Keratinocyte (primary cell): ENCODE results near the gene PEX5L. TPM values are rescaled to one million over a fixed set of nuclear protein-coding genes. Genes with fewer than 3 reads are reported as not detected.

ENCODE experiments used
- DNase-seq: peaks from one replicate; pipeline ENCODE4 v3.0.0-alpha.2; 2011; ENCODE audit warnings: low read depth, missing footprints, low spot score
- FAIRE-seq: peaks from 2 replicates; lab custom pipeline; 2011; peaks lifted over from hg19 to GRCh38; lab: Jason Lieb, UNC
- H2AFZ ChIP-seq: 2 replicates; pipeline ENCODE4 v1.6.0; 2012; ENCODE audit warnings: low read length, control low read depth, inconsistent platforms; ENCODE audit not compliant: control insufficient read depth
- H3K27ac ChIP-seq: 2 replicates; pipeline ENCODE4 v1.5.1; 2011; ENCODE audit warnings: low read length; ENCODE audit not compliant: control insufficient read depth, insufficient read depth
- H3K27me3 ChIP-seq: 3 replicates; pipeline ENCODE4 v1.6.0; 2011; ENCODE audit warnings: low read length; ENCODE audit not compliant: control insufficient read depth, insufficient read depth; ENCODE audit errors: extremely low read depth
- H3K36me3 ChIP-seq, 2 experiments: 2 replicates in 1 of 2; 3 replicates in 1 of 2; pipeline ENCODE4 v1.5.1; 2011; ENCODE audit warnings: low read length in 2 of 2, mild to moderate bottlenecking in 1 of 2; ENCODE audit not compliant: control insufficient read depth in 2 of 2, insufficient read depth in 2 of 2; ENCODE audit errors: extremely low read depth in 1 of 2
- H3K4me1 ChIP-seq: 3 replicates; pipeline ENCODE4 v1.5.1; 2011; ENCODE audit warnings: low read length; ENCODE audit not compliant: control insufficient read depth, insufficient read depth; ENCODE audit errors: extremely low read depth
- H3K4me2 ChIP-seq: 3 replicates; pipeline ENCODE4 v1.6.0; 2011; ENCODE audit warnings: low read depth, low read length; ENCODE audit not compliant: control insufficient read depth, insufficient read depth; ENCODE audit errors: extremely low read depth
- H3K4me3 ChIP-seq, 3 experiments: fragments of 200-600 bp in 1 of 3; sonication (generic) in 1 of 3; 2 replicates in 2 of 3; 3 replicates in 1 of 3; pipeline ENCODE4 v1.5.1; 2011 to 2016; ENCODE audit warnings: low read length in 3 of 3, mild to moderate bottlenecking in 3 of 3, control low read depth in 2 of 3, inconsistent platforms in 1 of 3, low read depth in 1 of 3, mixed read lengths in 1 of 3, mixed run types in 1 of 3, moderate library complexity in 1 of 3; ENCODE audit not compliant: control insufficient read depth in 2 of 3, insufficient read depth in 2 of 3; ENCODE audit errors: extremely low read depth in 1 of 3
- H3K79me2 ChIP-seq: 2 replicates; pipeline ENCODE4 v1.6.0; 2012; ENCODE audit warnings: low read length; ENCODE audit not compliant: control insufficient read depth, insufficient read depth
- H3K9ac ChIP-seq: 3 replicates; pipeline ENCODE4 v1.6.0; 2011; ENCODE audit warnings: low read length; ENCODE audit not compliant: control insufficient read depth, insufficient read depth; ENCODE audit errors: extremely low read depth
- H3K9me1 ChIP-seq: 3 replicates; pipeline ENCODE4 v1.6.0; 2011; ENCODE audit warnings: low read length; ENCODE audit not compliant: control insufficient read depth, insufficient read depth; ENCODE audit errors: extremely low read depth
- H3K9me3 ChIP-seq: 2 replicates; pipeline ENCODE4 v1.5.1; 2012; ENCODE audit warnings: low read depth, low read length; ENCODE audit not compliant: control insufficient read depth
- H4K20me1 ChIP-seq: 3 replicates; pipeline ENCODE4 v1.6.0; 2011; ENCODE audit warnings: low read length; ENCODE audit not compliant: control insufficient read depth, insufficient read depth; ENCODE audit errors: extremely low read depth
- CTCF ChIP-seq, 3 experiments: IDR thresholded peaks in 1 of 3; conservative IDR thresholded peaks in 1 of 3; optimal IDR thresholded peaks in 1 of 3; 2 replicates in 2 of 3; 3 replicates in 1 of 3; pipeline versions ENCODE3 to v1.5.1; 2011; ENCODE audit warnings: low read length in 3 of 3, mild to moderate bottlenecking in 3 of 3, moderate library complexity in 2 of 3, control low read depth in 1 of 3, inconsistent platforms in 1 of 3; ENCODE audit not compliant: insufficient read depth in 2 of 3; ENCODE audit errors: extremely low read depth in 1 of 3
- EZH2 ChIP-seq: IDR thresholded peaks from one replicate; pipeline ENCODE4 v1.6.1; 2012; ENCODE audit warnings: inconsistent platforms, mild to moderate bottlenecking, low read length, moderate library complexity
- dilution Hi-C: fragments of 300-500 bp; cut with MboI; formaldehyde crosslinking; loops from one replicate; pipeline ENCODE4 v1.7.0; 2020; ENCODE audit warnings: low sequenced_read_pairs; ENCODE audit not compliant: extremely low pct_ligation_motif_present
- polyA plus RNA-seq, 5 experiments: library from polyadenylated mRNA; depleted of rRNA in 3 of 5; stranded (reverse) in 3 of 5; stranded (forward) in 1 of 5; unstranded in 1 of 5; fragments of >200 nt; gene quantifications; 1 replicate in 1 of 5; 2 replicates in 3 of 5; 3 replicates in 1 of 5; pipeline versions ENCODE4 v1.2.1 to v1.2.3, GENCODE V29; 2011 to 2012; ENCODE audit warnings: missing spikeins in 2 of 5, low read depth in 1 of 5, low replicate concordance in 1 of 5

Gene PEX5L
- polyA plus RNA-seq, 1 donor (not counting 4 experiments of a cell fraction or from before 2014, with no cell fraction given): 0.92 TPM

- H3K36me3 ChIP-seq: no peaks in the 10 kb centered on the region
- H3K9me1 ChIP-seq: no peaks in the 10 kb centered on the region
- H3K4me1 ChIP-seq: no peaks in the 10 kb centered on the region
- no peak for FAIRE-seq
- no peak for DNase-seq
- dilution Hi-C loops: no loop called here
- H3K4me3 ChIP-seq: no peak overlapping the region
- H3K79me2 ChIP-seq: no peaks in the 10 kb centered on the region
- no peak overlapping the region for H3K4me2 ChIP-seq
- no peak overlapping the region for H2AFZ ChIP-seq
- TF ChIP-seq CTCF (optimal IDR thresholded peaks at IDR 0.05 in 1 of 3, IDR thresholded peaks at IDR 0.05 in 1 of 3, conservative IDR thresholded peaks at IDR 0.05 in 1 of 3; ENCODE audit: extremely low read depth in 1 of 3, insufficient read depth in 2 of 3, low read length in 3 of 3) (no peak), EZH2 (no peak)
- no peak overlapping the region for H3K9ac ChIP-seq
- H4K20me1 ChIP-seq: no peaks in the 10 kb centered on the region
- H3K27ac ChIP-seq: no peak overlapping the region
- H3K27me3 ChIP-seq: no peaks in the 10 kb centered on the region
- H3K9me3 ChIP-seq: no peaks in the 10 kb centered on the region
These were observed 160.3 kb downstream of the PEX5L start for GRCh38 chr3:179876440-179876839.

GRCh38 chr3:179872842-179873241, 163.9 kb downstream of the PEX5L start:
- DNase-seq (no peak), FAIRE-seq (no peak)
- Histone ChIP-seq H3K79me2 (no peaks in the 10 kb centered on the region), H2AFZ (no peak overlapping the region), H3K9me1 (no peaks in the 10 kb centered on the region), H3K36me3 (no peaks in the 10 kb centered on the region), H4K20me1 (no peaks in the 10 kb centered on the region), H3K4me3 (no peak overlapping the region), H3K9me3 (no peaks in the 10 kb centered on the region), H3K27me3 (no peaks in the 10 kb centered on the region), H3K27ac (no peak overlapping the region), H3K4me1 (no peaks in the 10 kb centered on the region), H3K4me2 (no peak overlapping the region), H3K9ac (no peak overlapping the region)
- TF ChIP-seq EZH2 (no peak), CTCF (optimal IDR thresholded peaks at IDR 0.05 in 1 of 3, IDR thresholded peaks at IDR 0.05 in 1 of 3, conservative IDR thresholded peaks at IDR 0.05 in 1 of 3; ENCODE audit: extremely low read depth in 1 of 3, insufficient read depth in 2 of 3, low read length in 3 of 3) (no peak)
- dilution Hi-C loops: no loop called here
